Right renal pelvis (tissue), 4 donors: Measurements from ENCODE around the gene TRPV4. TPM values are rescaled to one million over a fixed set of nuclear protein-coding genes. Genes with fewer than 3 reads are reported as not detected.

Source experiments
- DNase-seq, 4 donors: peaks; one replicate each; pipeline ENCODE4 v3.0.0-alpha.2; 2013; ENCODE audit warnings: low read depth in 4 of 4, low spot score in 3 of 4, missing footprints in 1 of 4
- polyA plus RNA-seq, 4 donors: library from polyadenylated mRNA; unstranded; fragments of 120-200 nt; gene quantifications; one replicate each; pipeline ENCODE4 v1.2.1, GENCODE V29; 2013; ENCODE audit not compliant: insufficient read length in 4 of 4

The TRPV4 gene
- polyA plus RNA-seq, 4 donors: 12.0 to 16.1 (median 13.0) TPM

DNA sequence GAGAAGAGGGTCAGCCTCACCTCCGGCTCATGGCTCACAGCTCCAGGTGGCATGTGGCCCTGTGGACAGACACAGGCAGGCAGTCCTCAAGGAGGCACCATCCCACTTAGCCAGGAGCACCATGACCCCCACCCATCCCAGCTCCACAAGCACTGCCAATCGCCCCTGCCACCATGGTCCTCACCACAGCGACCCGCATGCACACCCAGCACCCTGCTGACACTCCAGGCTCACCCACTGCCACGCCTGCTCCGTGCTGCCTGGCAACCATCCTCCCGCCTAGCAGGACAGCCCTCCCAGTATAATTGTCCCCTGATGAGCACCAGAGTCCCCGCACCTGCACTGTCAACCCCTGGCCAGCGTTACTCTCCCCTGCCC, 50.9 kb downstream of the TRPV4 start:
- no peak for DNase-seq

DNA sequence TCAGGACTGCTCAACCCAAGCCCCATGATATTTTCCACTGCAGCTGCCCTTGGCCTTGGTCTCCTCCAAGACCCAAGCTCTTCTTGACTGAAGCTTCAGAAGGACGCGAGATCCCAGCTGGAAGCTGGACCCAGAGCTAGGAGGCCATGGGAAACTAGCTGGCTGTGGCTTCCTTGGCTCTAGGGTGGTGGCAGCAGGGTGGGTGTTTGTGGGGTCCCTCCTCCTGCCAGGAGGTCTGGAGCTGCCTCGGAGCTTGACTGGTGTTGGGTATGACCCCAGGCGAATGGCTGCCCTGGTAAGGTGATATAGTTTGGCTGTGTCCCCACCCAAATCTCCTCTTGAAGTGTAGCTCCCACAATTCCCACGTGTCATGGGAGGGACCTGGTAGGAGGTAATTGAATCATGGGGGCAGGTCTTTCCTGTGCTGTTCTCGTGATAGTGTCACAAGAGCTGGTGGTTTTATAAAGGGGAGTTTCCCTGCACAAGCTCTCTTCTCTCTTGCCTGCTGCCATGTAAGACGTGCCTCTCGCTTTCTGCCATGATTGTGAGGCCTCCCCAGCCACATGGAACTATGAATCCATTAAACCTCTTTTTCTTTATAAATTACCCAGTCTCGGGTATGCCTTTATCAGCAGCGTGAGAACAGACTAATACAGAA, 51.4 kb downstream of the TRPV4 start:
- DNase-seq: no peak

DNA sequence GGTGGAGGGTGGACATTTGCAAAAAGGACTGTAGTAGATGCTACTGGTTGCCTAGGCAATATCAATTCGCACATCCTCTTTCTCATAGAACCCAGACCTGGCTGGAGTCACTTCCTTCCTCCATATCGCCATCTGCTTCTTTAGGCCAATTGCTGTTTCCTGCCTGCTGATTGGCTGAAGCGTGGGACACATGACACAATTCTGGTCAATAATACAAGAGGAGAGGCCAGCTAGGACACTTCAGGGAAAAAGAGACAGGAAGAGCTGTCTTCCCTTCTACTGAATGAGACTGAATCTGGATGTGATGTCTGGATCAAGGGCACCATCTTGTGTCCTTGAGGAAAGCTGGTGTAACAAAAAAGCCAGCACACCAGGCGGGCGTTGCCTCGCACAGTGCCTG, 53.8 kb downstream of the TRPV4 start:
- no peak for DNase-seq

DNA sequence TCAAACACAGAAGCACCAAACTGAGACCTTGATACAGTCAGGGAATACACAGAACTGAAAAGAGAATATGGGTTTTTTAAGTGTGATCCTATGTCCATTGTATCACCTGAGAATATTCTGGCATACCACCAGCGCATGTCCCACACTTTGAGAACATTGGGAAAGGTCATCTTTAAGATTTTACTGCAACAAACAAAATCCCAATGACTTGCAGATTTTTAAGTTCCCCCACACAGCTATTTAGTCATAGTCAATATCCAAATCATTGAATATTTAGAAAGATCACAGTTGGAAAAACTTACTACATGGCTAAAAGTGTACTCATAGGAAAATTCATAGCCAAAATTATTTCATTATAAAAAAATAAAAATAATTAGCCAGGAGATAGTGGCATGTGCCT, 54.5 kb downstream of the TRPV4 start:
- no peak for DNase-seq

DNA sequence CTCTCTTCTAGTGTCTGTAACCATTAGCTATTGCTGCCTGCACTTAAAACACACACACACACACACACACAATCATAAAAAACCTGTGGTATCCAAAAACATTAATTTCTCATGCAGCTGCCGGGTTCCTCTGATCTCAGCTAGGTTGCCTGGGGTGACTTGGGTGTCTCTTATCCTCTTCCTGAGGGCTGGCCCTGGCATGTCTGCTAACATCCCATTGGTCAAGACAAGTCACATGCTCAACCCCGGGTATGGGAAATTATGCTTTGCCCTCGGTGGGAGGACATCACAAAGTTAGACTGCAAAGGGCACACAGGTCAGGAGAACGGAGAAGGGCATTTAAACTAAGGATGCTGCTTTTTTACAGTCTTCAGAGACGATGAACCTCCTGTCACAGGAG, 55.7 kb downstream of the TRPV4 start:
- DNase-seq: no peak

DNA sequence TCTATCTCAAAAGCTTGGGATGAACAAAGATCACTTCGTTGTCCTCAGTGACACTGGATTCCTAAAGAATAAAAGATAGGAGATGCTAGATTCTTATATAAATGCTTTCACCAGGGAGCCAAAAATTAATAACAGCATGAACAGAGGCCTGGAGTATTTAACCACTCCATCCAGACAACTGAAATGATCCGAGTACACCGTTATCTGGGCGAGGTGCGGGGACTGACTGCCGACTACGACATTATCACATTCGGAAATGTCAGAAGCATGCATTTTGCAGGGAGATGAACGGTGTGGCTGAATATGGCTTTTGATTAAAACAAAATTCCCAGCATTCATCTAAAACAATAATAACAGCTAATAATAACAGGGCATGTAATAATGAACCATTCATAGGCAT, 56.6 kb downstream of the TRPV4 start:
- DNase-seq: no peak

DNA sequence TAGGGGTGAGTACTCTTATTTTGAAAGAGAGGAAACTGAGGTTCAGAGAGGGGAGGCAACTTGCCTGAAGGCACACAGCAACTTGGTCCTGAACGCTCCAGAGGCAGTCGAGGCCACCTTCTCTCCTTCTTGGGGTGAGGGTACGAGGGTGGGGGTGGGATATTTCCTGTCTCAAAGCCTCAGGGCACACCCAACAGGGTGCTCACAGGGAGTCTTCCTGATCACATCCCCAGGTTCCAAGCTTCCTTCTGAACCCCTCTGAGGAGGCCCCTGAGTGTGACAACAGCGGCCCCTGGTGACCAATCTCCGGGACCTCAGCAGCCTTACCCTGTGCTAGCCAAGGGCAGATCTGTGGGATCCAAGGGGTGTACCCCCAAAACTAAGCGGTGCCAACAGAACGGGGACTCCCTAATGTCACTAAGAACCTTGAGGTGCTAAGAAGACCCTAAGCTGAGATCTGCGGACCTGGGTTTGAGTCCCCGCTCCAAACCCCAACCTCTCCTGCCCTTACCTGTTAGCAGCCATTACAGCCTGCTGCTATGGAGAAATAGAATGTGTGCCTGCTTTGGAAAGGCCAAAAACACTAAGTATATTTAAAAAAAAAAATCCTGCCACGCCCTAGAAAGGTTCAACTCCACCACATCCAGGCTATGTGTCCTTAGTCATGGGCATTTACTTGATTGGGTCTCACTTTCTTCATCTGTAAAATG, 57.9 kb downstream of the TRPV4 start:
- peak; percentile 40 to 61 (median 52) for DNase-seq

DNA sequence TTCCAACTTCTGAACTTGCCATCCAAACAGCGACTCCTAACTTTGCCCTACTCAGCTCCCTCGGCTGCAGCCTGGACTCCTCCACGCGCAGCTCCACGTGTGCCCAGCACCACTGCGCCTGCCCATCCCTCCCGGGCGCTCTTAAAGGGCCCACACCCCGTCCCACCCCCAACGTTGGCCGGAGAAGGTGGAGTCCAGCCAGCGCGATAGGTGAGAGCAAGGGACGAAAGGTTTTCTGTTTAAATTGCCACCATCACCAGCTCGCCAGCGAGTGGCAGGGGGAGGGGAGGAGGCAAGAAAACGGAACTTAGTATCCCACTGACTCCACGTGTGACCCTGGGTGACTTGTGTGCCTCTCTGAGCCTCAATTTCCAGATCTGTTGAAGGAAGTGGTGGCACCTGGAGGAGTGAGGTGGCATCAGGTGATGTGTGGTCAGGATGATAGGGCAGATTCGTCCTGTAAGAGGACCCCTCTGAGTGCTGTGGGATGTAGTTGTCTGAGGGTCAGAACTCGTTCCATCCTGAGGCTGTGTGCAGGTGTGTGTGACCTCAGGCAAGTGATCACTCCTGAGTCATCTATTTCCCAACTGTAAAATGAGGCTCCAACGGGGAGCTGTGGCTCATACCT, 59.7 kb downstream of the TRPV4 start:
- DNase-seq: no peak

DNA sequence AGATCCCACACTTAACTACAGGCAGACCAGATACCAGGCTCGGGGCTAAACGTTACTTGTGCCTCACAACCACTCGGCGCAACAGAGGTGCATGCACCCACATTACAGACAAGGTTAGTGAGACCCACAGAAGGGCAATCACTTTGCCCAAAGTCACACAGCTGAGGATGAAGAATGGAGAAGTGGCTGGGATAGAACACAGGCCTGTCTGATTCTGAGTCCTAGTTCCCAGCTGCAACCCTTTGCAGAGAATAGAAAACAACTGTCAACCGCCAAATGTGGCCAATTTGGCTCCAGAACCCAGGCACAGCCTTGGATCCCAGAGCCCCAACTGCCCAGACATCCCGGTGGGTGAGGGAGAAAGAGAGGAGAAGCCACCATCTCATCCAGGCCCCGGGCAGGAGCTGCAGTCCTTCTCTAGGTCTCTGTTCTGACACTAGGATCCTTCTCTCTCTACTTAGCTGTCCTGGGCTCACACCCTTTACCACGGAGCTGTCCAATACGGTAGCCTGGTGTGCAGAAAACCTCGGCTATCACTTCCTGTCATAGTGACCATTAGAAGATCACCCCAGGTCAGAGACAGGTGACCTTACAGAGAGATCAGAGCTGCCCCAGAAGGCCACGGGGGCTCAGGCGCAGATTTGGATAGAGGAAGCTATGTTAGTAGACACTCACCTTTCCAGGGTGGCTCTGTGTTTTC, 60.4 kb downstream of the TRPV4 start:
- no peak for DNase-seq

DNA sequence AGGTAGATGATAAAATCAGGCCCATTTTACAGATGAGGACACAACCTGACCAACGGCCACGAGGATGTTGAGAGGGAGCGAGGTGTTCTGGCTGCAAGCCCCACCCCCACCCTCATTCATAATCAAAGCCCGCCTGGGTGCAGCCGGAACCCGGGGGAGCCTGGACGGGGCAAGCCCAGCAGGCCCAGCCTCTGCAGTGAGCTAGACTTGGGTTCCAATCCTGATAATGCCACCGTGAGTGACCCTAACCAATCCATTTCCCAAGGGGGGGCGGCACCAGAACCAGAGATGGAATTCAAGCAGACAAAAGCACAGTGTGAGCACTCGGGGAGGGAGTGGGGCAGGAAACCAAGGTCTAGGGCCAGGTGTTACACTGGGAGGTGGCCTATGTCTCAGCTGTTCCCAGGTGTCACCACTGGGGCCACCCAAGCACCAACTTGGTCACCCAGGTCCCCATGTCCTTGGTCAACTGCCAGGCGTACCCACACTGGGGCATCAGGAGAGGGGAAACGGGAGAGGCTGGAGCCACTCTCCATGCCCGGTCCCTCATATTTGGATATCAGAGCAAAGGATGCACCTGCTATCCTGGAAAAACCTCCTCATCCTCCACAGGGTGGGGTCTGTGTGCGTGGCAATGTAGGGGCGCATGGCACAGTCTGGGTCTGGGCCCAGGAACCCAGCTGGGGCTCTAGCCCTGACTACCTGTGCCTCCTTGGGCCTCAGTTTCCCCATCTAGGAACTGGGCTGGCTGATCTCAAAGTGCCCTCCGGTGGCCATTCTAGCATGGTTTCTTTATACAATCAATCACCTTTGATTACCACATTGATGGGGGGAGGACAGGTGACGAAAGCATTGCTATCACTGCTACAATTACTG, 61.2 kb downstream of the TRPV4 start:
- DNase-seq: no peak

DNA sequence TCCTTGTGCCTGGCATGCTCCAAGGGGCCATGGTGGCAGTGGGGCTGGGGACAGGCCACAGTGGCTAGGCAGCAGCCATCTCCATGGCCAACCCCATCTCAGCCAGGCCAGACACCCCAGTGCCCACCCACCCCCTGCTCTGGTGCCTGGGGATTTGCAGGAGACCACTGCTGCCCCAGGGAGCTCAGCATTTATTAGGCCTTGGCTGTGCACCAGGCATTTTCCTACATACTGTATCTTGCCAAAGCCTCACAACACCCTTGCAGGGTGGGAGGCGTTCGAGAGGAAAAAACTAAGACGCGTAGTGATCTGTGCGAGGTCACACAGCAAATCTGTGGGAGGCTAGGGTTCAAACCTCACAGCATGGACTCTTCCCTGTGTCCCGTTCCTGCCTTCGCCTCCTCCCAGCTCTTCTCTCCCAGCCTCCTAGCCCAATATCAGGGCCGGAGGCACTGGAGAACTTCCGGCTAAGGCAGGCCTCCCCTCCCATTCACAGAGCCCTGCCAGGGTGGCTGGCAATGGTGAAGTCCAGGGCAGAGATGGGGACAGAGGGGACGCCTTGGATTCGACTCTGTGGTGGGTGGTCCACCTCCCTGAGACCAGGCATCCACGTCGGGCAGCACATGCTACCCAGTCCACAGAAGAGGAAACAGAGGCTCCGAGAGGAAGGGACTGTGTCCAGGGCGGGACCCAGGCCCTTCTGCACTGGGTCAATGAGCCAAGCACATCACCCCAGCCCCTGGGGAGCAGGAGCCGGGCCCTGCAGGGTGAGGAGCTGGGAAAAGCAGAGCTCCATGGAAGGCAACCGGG, 62.1 kb downstream of the TRPV4 start:
- no peak for DNase-seq

DNA sequence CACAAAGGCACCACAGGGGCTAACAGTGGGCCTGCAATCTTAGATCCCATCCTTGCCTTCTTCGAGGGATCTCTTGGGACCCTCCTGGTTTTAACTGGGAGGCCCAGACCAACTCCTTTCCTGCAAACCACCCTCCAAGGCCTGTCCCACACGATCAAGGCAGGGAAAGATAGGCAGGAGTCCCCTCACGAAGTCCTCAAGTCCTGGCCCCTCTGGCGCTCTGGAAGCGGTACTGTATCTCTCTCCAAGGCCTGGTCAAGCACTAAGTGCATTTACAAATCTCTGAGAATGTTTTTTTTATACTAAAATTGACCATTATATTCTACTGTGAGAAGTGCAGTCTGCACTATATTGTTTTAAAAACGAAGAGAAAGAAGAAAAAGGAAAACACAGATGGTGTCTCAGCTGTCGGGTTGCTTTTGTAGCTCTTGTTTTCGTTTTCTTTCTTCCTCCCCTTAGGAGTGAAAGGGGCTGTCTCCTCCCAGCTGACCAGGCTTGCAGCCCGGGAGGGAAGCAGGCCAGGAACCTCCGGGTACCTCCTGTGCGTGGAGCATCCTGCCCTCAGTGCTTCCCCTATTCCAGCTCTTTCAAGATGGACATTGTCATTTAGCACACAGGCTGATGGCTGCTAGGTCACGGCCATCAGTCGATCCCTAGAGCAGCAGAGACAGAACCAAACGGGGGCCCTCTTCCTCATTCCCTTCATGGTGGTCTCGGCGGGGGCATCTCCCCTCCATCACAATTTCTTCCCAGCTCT, 62.9 kb downstream of the TRPV4 start:
- no peak for DNase-seq

DNA sequence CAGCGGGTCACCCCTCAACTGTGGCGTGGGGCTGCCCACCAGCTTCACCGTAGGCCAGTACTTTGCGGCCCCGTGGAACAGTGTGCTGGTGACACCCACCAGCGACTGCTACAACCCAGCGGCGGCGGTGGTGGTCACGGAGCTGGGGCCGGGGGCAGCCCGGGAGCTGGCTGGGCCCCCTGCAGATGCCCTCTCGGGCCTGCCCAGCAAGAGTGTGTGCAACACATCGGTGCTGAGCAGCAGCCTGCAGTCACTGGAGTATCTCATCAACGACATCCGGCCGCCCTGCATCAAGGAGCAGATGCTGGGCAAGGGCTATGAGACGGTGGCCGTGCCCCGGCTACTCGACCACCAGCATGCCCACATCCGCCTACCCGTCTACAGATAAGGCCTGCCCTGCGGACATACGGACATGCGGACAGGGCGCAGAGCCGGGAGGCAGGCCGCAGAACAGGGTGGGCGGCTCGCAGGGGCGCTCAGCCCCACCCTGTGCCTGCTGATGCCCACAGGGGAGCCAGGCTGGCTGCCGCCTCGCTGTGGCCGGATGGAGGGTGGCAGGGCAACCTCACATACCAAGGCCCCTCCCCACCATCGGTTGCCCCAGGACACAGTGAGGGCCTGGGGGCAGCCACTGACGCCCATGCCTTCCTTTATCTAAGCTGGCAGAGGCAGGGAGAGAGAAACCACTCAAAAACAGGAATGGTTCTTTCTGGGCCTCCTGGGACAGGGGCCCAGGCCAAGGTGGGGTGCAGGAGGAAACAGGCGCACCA, 64.1 kb downstream of the TRPV4 start:
- no peak for DNase-seq

DNA sequence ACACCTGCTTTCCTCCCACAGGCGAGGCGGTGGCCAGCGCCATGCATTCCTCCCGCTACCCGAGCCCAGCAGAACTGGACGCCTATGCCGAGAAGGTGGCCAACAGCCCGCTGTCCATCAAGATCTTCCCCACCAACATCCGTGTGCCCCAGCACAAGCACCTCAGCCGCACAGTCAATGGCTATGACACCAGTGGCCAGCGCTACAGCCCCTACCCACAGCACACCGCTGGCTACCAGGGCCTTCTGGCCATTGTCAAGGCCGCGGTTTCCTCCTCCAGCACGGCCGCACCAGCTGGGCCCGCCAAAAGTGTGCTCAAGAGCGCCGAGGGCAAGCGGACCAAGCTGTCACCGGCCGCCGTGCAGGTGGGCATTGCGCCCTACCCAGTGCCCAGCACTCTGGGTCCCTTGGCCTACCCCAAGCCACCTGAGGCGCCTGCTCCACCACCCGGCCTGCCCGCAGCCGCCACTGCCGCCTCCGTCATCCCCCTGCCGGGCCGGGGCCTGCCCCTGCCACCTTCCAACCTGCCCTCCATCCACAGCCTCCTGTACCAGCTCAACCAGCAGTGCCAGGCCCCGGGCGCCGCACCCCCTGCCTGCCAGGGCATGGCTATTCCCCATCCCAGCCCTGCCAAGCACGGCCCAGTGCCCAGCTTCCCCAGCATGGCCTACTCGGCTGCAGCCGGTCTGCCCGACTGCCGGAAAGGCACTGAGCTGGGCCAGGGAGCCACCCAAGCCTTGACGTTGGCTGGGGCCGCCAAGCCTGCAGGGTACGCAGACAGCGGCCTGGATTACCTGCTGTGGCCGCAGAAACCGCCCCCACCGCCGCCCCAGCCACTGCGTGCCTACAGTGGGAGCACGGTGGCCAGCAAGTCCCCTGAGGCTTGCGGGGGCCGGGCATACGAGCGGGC, 65.0 kb downstream of the TRPV4 start:
- no peak for DNase-seq

DNA sequence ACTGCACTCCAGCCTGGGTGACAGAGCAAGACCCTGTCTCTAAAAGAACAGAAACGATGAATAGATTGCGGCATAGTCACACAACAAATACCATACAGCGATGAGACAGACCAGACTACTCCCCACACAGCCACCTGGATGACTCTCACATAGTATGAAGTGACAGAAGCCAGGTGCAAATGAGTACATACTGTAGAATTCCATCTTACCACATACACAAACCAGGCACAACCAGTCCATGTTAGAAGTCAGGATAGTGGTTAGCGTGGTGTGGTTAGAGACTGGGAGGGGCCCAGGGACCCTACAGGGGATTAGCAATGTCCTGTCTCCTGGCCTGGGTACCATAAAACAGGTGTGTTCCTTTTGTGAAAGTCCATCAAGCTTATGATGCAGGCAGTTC, 65.7 kb downstream of the TRPV4 start:
- DNase-seq: no peak

DNA sequence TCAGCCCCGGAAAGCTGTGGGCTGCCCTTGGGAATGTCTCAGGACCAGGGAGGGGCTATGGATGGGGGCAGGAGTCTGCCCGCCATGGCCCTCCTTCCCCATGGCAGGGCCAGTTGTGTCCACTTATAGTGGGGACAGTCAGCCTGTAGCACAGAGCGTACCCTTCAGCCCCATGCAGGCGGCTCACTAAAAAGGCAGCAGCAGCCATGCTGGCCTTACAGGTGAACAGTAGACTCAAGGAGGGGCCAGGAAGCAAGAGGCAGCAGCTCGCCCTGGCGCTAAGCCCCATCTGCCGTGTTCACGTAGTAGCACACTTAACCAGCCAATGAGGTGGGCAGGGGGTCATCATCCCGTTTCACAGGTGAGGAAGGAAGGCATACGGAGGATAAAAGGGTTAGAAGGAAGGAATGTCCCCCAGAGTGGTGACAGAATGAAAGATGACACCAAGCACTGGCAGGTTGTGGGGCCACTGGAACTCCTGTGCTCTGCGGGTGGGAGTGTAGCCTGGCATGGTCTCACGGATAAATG, 66.9 kb downstream of the TRPV4 start:
- DNase-seq: no peak

DNA sequence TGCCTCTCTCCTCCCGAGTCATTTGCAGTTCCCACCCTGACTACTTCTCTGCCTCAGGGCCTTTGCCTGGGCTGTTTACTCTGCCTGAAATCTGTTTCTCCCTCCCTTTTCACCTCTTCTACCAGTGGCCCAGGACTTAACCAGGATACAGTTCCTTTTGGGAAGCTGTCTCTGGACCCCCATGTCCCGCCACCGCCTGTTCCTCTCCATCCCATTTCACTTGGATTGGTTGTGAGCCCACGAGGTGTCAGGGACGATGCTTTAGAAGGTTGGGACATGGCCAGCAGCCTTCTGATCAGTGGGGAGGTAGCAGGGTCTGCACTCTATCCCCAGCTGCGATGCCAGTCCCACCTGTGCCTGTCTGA, 67.8 kb downstream of the TRPV4 start:
- DNase-seq: no peak
